ENCODE measurements around the gene SNTA1. TPM values are rescaled to one million over a fixed set of nuclear protein-coding genes. Genes with fewer than 3 reads are reported as not detected.
"Not testable (repeated sequence)": the region's sequence is repeated elsewhere in the genome, so short reads cannot be mapped to it uniquely, and the experiment has no call there.

SNTA1 gene
- total RNA-seq, 1 donor from 2014 or later, result 19.5 TPM

DNA sequence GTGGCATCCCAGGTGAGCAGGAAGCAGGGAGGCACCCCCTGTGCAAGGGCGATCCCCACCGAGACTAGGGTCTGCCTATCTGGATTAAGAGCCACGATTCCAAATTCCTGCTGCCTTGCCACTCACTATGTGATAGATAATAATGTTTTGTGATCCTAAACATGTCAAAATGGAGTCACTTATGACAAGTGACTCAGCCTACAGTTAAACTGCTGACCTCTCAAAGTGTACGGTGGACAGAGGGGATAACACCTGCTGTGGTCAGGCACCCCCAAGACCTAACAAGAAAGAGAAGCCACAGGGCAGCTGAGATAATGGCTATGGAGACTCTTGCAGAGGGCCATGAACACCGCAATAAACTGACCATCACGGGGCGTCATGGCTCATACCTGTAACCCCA is 16.0 kb upstream of the SNTA1 start:
- TF ChIP-seq, protein P1, sequence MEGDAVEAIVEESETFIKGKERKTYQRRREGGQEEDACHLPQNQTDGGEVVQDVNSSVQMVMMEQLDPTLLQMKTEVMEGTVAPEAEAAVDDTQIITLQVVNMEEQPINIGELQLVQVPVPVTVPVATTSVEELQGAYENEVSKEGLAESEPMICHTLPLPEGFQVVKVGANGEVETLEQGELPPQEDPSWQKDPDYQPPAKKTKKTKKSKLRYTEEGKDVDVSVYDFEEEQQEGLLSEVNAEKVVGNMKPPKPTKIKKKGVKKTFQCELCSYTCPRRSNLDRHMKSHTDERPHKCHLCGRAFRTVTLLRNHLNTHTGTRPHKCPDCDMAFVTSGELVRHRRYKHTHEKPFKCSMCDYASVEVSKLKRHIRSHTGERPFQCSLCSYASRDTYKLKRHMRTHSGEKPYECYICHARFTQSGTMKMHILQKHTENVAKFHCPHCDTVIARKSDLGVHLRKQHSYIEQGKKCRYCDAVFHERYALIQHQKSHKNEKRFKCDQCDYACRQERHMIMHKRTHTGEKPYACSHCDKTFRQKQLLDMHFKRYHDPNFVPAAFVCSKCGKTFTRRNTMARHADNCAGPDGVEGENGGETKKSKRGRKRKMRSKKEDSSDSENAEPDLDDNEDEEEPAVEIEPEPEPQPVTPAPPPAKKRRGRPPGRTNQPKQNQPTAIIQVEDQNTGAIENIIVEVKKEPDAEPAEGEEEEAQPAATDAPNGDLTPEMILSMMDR (conservative IDR thresholded peaks at IDR 0.05), result no peak
- Mint-ChIP-seq H3K4me1 (ENCODE audit: unreplicated experiment) (peaks cover 12% of the 10 kb centered on the region), H3K4me3 (no peak overlapping the region), H3K36me3 (no peaks in the 10 kb centered on the region), H3K9me3 (no peaks in the 10 kb centered on the region), H3K27me3 (peaks cover 4% of the 10 kb centered on the region), H3K27ac (no peak overlapping the region)
- no peak for DNase-seq (ENCODE audit: extremely low spot score, unreplicated experiment)

DNA sequence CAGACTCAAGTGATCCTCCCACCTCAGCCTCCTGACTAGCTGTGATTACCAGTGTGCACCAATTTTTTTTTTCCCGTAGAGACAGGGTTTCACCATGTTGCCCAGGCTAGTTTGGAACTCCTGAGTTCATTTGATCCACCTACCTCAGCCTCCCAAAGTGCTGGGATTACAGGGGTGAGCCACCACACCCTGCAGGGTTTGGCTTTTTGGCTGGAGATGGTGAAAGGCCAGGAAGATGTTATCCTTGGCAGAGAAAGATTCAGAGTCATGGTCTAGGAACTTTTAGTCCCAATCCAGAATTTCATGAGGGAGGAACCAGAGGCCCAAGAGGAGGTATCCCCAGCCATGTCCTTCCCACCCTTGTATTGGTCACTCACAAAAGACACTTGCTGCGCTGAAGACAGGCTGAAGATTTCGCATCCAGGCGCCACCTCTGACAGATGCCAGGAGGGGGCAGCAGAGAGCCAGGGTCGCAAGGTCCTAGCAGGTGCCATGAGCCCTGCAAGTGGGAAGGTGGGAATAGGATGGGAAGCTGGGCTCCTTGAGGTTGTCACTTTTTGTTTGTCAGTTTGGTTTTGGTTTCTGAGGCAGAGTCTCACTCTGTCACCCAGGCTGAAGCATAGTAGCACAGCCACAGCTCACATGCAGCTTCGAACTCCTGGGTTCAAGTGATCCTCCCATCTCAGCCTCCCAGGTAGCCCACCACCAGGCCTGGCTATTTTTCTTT is 13.5 kb upstream of the SNTA1 start:
- DNase-seq (ENCODE audit: extremely low spot score, unreplicated experiment), result peak; percentile 94
- H3K4me3 Mint-ChIP-seq; H3K27ac Mint-ChIP-seq; H3K36me3 Mint-ChIP-seq; H3K27me3 Mint-ChIP-seq; H3K4me1 Mint-ChIP-seq (ENCODE audit: unreplicated experiment); H3K9me3 Mint-ChIP-seq: not testable (repeated sequence)
- TF ChIP-seq, protein P1 (conservative IDR thresholded peaks at IDR 0.05), result peak; percentile 100

DNA sequence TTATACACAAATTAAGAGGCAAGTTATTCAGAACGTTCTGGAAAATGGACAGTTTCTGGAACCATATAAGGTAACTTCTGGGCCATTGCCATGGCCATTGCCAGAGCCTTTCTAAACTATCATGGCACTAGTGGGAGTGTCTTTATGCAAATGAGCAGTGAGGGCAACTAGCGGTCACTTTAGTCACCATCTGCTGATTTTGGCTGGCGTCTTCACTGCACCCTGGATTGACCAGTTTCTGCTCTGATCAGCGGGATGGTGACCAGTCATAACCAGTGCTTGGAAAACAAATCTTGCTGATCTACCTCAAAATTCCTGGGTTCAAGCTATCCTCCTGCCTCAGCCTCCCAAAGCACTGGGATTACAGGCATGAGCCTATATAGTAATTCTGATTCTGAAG is 7.3 kb upstream of the SNTA1 start:
- Mint-ChIP-seq H3K4me1 (ENCODE audit: unreplicated experiment) (peaks cover 4% of the 10 kb centered on the region), H3K4me3 (no peak overlapping the region), H3K27ac (no peak overlapping the region), H3K27me3 (peaks cover 6% of the 10 kb centered on the region), H3K36me3 (no peaks in the 10 kb centered on the region), H3K9me3 (no peaks in the 10 kb centered on the region)
- TF ChIP-seq, protein P1 (conservative IDR thresholded peaks at IDR 0.05), result no peak
- DNase-seq (ENCODE audit: extremely low spot score, unreplicated experiment), result no peak

DNA sequence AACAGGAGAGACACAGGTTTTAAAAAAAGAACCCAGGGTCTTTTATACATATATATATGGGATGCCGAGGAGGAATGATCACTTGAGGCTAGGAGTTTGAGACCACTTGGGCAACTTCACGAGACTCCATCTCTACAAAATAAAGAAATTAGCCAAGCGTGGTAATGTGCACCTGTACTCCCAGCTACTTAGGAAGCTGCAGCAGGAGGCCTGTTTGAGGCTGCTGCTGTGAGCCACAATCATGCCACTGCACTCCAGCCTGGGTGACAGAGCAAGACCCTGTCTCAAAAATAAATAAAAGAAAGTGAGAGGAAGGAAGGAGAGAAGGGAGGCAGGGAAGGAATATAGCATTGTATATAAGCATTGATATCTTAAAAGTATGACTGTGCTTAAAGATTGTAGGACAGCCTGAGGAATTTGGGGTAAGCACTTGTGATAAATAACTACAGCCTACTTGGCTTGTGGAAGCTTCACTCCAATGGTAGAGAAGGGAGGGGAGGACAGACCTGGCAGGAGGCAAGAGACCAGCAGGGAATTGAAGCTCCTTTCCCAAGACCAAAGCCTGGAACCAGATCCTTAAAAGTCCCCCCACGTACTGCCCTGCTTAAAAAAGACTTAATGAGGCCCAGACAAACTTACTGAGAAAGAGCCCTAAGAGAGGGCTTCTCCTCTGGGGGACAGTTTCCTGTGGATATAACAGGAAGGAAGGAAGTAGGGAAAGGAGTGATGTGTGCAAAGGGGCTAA is 2.5 kb upstream of the SNTA1 start:
- TF ChIP-seq, protein P1 (conservative IDR thresholded peaks at IDR 0.05), result no peak
- DNase-seq (ENCODE audit: extremely low spot score, unreplicated experiment), result no peak
- no peaks in the 10 kb centered on the region for H3K9me3 Mint-ChIP-seq
- no peak overlapping the region for H3K27ac Mint-ChIP-seq
- peaks cover 7% of the 10 kb centered on the region for H3K27me3 Mint-ChIP-seq
- peaks cover 23% of the 10 kb centered on the region for H3K4me1 Mint-ChIP-seq (ENCODE audit: unreplicated experiment)
- H3K4me3 Mint-ChIP-seq, result peak overlapping the region; percentile 24
- no peaks in the 10 kb centered on the region for H3K36me3 Mint-ChIP-seq

DNA sequence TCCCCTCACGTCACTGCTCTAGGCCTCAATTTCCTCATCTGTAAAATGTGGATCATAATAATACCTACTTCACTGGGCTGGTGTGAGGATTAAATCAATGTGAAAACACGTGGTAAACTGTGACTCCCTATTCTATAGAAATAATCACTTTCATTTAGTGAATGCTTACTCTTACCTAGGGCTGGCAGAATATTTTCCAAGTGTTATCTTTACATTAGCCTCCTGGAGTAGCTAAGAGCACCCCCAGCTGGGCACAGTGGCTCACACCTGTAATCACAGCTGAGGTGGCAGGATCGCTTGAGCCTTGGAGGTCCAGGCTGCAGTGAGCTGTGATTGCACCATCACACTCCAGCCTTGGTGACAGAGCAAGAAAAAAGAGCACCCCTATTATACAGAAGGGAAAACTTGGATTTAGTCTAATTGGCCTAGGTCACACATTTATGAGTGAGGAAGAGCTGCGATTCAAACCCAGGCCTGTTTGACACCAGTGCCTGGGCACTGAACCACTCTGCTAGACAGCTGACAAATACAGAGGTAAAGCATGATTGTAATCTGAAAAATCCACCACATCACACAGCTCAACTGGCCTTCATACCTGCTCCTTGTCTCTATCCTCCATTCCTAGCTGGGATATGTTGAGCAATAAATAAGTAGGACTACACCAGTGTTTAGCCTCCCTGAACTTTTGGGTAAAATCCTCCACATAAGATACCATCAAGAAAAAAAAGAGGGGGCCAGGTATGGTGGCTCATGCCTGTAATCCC is 1.4 kb upstream of the SNTA1 start:
- DNase-seq (ENCODE audit: extremely low spot score, unreplicated experiment), result no peak
- Mint-ChIP-seq H3K36me3 (no peaks in the 10 kb centered on the region), H3K27ac (peak overlapping the region; percentile 2), H3K27me3 (peaks cover 7% of the 10 kb centered on the region), H3K4me1 (ENCODE audit: unreplicated experiment) (peaks cover 25% of the 10 kb centered on the region), H3K9me3 (no peaks in the 10 kb centered on the region), H3K4me3 (peak overlapping the region; percentile 94)
- TF ChIP-seq, protein P1 (conservative IDR thresholded peaks at IDR 0.05), result no peak
